GF-D8 (cell line): Measurements from ENCODE around the gene ABCB6.

Source experiments
- DNase-seq: peaks from one replicate; lab custom pipeline; 2025; lab: John Stamatoyannopoulos, UW

ABCB6 gene

GRCh38 chr2:219245148-219245898, 26.6 kb upstream of the ABCB6 start, which contains the start of the genes GLB1L and STK16:
TSS of gene GLB1L (minus strand) at chr2:219245444. CDS start at chr2:219243573, 1,871 bp downstream.
TSS of gene STK16 (plus strand) at chr2:219245479. CDS start at chr2:219246000, 521 bp downstream.
- peak; percentile 30 for DNase-seq

GRCh38 chr2:219244789-219245147, 26.0 kb upstream of the ABCB6 start:
- no peak for DNase-seq

GRCh38 chr2:219243291-219243761, 24.6 kb upstream of the ABCB6 start:
- DNase-seq = no peak

DNA sequence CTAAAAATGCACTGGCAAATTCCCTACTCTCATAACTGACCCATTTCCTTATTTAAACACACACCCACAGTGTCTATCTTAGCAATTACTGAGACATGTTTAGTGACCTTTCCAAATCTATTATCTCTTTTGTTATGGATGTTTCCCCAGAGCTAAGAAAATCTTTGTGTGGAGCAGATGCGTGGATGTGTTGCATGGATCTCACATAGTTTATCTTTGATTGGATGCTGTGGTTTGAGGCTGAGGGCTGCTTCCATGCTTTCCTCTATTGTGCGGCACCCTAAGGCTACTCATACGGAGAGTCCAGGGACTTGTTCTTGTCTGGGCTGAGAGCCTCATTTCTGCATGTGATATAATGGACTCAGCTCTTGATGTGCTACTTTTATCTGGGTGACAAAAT, 15.6 kb upstream of the ABCB6 start:
- no peak for DNase-seq

GRCh38 chr2:219230059-219230540, 11.3 kb upstream of the ABCB6 start:
- no peak for DNase-seq

DNA sequence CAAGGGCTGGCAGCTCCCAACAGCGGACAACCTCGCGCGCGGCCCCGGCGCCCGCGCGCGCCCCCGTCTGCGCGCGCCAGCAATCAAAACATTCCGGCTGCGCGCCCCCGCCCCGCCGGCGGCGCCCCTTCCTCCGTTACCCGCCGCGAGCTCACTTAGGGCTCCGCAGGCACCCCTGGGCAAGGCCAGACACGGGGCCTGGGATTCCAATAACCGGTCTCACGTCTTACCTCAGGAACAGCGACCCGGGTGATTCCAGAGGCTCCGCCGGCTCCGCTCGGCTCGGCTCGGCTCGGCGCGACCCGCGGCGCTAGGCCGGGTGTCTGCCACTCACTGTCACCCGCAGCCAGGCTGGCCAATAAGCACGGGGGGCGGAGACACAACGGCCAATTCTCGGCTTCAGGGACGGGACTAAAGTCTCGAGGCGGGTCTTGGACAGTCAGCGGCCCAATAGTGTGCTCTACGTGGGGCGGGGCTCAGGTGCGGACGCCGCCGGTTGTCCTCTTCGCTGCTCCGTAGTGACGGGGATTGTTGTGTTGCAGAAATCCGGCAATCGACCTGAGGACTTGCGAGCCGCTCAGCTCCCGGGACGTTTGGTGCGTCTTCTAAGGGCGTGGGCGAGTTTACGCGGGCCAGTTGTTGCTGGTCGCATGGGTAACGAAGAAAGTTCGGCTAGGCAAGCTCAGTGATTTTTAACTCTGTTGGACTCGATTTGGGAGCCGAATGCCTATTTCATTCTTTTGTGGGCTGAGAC, 10.7 kb upstream of the ABCB6 start, which contains the start of the genes ANKZF1 and ATG9A:
Gene ANKZF1 (plus strand): TSS at position 502 of the 754 bp plus-strand sequence. CDS start 452 bp downstream, outside the sequence.
Gene ATG9A (minus strand): TSS at position 332 of the 754 bp plus-strand sequence. CDS start 1,612 bp downstream, outside the sequence.
- DNase-seq = peak; percentile 98

- DNase-seq = no peak
Observed at GRCh38 chr2:219228911-219229304, 10.2 kb upstream of the ABCB6 start.

- DNase-seq = no peak
Observed at GRCh38 chr2:219228041-219228910, 9.5 kb upstream of the ABCB6 start.

DNA sequence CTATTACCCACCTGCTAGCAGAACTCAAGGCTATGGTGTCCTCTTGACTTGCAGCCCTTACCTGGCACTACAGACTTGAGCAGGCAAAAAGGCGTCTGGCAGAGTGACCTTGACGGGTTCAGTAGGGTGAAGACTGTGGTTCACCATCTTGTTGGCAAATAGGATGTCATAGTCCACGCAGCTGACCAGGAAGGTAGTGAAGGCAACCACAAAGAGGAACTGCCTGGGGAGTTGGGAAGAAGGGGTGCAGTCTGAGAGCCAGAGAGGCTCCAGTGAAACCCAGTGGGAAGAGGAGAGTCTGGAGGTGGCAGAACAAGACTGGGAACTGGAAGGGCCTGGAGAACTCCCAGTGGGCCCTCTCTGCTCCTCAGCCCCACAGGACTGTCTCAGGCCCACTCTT, 6.6 kb upstream of the ABCB6 start:
- DNase-seq = peak; percentile 84

- DNase-seq = no peak
Observed at GRCh38 chr2:219223831-219224610, 5.3 kb upstream of the ABCB6 start.

- no peak for DNase-seq
Observed at GRCh38 chr2:219221957-219222518, 3.3 kb upstream of the ABCB6 start.

DNA sequence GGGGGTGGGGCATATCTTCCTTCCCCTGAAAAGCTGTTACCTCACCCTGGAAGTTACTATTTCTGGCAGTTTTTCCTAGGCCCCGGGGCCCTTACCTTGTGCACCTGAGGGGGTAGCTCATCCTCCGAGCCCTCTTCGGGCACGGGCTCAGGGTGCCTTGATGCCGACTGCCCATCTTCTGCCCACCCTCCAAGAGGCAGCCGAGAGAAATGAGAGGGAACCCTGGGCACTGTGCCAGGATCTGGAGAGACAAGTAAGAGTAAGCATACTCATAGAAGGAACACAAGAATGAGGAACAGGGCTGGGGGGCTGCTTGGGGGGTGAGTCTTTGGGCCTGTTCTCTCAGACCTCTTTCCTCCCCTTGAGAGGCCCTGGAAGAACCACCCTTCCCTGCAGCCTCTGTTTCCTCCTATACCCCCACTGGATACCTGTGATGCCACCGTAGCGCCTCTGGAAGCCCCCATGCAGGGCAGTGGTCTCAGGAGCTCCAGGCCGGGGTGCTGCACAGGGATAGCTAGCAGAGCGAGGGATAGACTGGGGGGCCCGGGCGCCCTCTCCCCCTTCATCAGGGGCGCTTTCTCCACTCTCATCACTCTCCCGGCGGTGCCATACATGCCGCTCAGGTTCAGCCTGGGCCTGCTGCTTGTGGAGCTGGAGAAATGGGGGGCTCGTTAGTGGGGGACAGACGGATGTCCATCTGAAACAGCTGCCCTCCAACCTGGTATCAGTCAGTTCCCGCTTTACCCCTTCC, 2.1 kb upstream of the ABCB6 start:
- no peak for DNase-seq

DNA sequence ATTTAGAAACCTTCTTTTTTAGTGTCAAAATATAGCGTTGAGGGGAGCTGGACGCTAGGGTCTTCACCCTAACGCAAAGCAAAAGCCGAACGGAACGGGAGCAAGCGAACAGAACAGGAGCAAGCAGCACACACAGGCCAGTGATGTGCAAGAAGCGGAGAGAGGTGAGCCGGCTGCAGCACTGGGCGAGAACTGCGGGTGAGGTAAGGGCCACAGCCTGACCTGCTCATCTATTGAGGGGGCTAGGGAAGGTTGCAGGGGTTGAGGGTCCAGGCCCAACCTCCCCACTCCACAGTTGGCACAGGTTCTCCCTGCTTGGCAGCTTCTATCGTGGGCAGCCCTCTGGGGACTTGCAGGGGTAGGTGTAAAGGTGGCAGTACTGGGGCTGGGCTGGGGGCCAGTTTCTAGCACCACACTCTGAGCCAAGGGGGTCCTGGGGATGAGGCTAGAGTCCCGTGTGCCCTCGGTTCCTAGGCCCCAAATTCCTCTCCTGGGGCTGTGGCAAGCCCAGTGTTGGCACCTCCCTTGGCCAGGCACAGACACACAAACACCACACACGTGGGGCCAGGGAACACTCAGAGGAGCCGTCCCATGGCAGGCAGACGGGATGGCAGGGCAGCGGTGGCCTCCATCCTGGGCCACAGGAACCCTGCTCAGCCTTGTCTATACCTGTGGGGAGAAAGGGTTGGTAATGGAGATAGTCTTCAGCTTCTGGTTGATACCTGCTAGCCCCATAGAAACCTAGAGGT, 1.2 kb upstream of the ABCB6 start:
- no peak for DNase-seq

DNA sequence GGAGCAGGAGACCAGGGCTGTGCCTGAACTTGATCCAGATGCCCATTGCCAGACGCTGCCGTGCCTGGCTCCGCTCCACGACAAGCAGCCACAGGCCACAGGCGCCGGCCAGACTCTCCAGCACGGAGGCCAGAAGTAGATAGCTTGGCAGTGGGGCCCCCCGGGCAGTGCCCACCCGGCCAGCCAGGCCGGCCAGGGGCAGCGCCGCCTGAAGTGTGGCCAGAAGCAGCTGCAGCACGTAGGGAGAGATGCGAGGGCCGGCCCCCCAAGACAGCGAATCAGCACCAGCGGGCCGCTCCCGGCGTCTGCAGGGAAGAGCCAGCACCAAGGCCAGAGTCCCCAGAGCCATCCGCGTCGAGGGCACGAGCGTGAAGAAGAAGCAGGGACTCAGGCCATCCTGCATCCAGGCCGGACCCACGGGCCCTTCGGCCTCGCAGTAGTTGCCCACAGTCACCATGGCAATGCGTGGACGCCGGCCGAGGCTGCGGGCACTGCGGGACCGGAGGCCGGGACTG, 484 bp downstream of the ABCB6 start:
- DNase-seq = no peak

DNA sequence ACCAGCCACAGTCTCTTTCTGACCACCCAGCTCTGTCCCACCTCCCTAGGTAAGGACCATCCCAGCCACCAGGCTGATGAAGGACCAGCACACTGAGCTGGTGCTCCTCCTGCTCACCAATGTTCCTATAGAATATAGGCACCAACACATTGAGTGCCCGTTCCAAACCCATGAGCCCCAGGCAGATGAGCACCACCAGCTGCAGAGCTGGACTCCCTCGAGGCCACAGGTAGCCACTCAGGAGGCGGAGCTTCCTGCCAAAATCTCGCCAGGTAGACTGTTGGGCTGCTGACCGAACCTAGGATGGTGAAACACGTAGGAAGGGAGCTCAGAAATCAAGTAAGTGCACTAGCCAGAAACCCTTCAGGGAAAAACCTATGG, 2.2 kb downstream of the ABCB6 start:
- no peak for DNase-seq

GRCh38 chr2:219215871-219216534, 2.8 kb downstream of the ABCB6 start:
- no peak for DNase-seq

DNA sequence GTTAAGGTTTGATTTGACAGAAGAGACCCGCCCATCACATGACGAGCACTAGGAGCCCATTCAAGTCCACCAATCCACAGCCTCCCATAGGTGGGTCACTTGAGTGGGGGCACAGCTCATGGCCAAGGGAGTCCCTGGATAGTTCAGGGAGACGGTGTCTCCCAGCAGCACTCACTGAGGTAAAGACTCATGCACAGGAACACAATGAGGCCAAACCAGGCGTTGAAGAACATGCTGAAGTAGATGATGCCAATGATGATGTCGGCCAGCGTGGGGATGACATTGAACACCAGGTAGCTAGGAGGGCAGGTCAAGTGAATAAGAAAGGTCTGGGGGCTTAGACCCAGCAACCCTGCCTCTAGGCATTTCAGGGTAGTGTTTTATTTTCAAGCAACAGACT, 4.0 kb downstream of the ABCB6 start:
- DNase-seq = no peak

- DNase-seq = no peak
Observed at GRCh38 chr2:219214141-219214540, 4.6 kb downstream of the ABCB6 start.
